Endodermal cell (in vitro differentiated cells): ENCODE data around the gene TAF5L. TPM values are rescaled to one million over a fixed set of nuclear protein-coding genes. Genes with fewer than 3 reads are reported as not detected.
"Not testable (repeated sequence)": the region's sequence is repeated elsewhere in the genome, so short reads cannot be mapped to it uniquely, and the experiment has no call there.

Experiments
- DNase-seq: peaks from one replicate; pipeline ENCODE4 v3.0.0-alpha.2; 2017
- H3K27ac ChIP-seq: 2 replicates; pipeline ENCODE4 v1.5.1; 2013; ENCODE audit warnings: mild to moderate bottlenecking, low read depth, low read length, moderate library complexity
- H3K27me3 ChIP-seq: 2 replicates; pipeline ENCODE4 v1.6.1; 2013; ENCODE audit warnings: mild to moderate bottlenecking, low read length, moderate library complexity; ENCODE audit not compliant: insufficient read depth, control insufficient read depth, poor library complexity, severe bottlenecking
- H3K36me3 ChIP-seq: 2 replicates; pipeline ENCODE4 v1.7.0; 2013; ENCODE audit warnings: mild to moderate bottlenecking, low read length, moderate library complexity; ENCODE audit not compliant: control insufficient read depth, insufficient read depth
- H3K4me1 ChIP-seq: one replicate; pipeline ENCODE4 v1.7.0; 2013; ENCODE audit warnings: low read length; ENCODE audit not compliant: control insufficient read depth, insufficient read depth
- H3K4me3 ChIP-seq: 2 replicates; pipeline ENCODE4 v1.5.1; 2013; ENCODE audit warnings: mild to moderate bottlenecking, low read length, moderate library complexity
- H3K9ac ChIP-seq: 2 replicates; pipeline ENCODE4 v1.6.1; 2013; ENCODE audit warnings: mild to moderate bottlenecking, low read length, moderate library complexity; ENCODE audit not compliant: poor library complexity, severe bottlenecking; ENCODE audit errors: extremely low read depth
- H3K9me3 ChIP-seq: 2 replicates; pipeline ENCODE4 v1.6.1; 2013; ENCODE audit warnings: mild to moderate bottlenecking, low read length, moderate library complexity; ENCODE audit not compliant: control insufficient read depth
- H3K27ac Mint-ChIP-seq: 2 replicates; pipeline ENCODE4 v1.8.0; 2020; ENCODE audit warnings: mixed read lengths
- H3K27me3 Mint-ChIP-seq: 2 replicates; pipeline ENCODE4 v1.8.0; 2021; ENCODE audit warnings: mild to moderate bottlenecking, mixed read lengths; ENCODE audit not compliant: insufficient read depth
- H3K36me3 Mint-ChIP-seq: 2 replicates; pipeline ENCODE4 v1.8.0; 2020; ENCODE audit warnings: low read depth, mixed read lengths
- H3K4me1 Mint-ChIP-seq: 2 replicates; pipeline ENCODE4 v1.8.0; 2020; ENCODE audit warnings: mixed read lengths
- H3K4me3 Mint-ChIP-seq: 2 replicates; pipeline ENCODE4 v1.8.0; 2020; ENCODE audit warnings: mild to moderate bottlenecking, moderate library complexity, mixed read lengths
- H3K9me3 Mint-ChIP-seq: 2 replicates; pipeline ENCODE4 v1.8.0; 2020; ENCODE audit warnings: mild to moderate bottlenecking, mixed read lengths
- WGBS, 2 experiments: methylation state at CpG; one replicate each; pipeline versions ENCODE4 v1.1.5 to v1.1.7; 2013; ENCODE audit warnings: missing lambda C conversion rate in 2 of 2, mixed read lengths in 1 of 2; ENCODE audit not compliant: insufficient coverage in 1 of 2, insufficient read length in 1 of 2; 5-methylcytosine and 5-hydroxymethylcytosine counted together
- total RNA-seq, 2 donors: library from RNA; stranded (reverse); fragmentation: NEBNext Ultra II Directional in 1 of 2; extraction: Animal tissue kit (Norgen Biotek cat#: 25700) in 1 of 2; gene quantifications; 2 replicates in 1 of 2; 3 replicates in 1 of 2; pipeline ENCODE4 v1.2.1, GENCODE V29; 2021
- TF ChIP-seq, protein P1 (sequence below): fragments of 200-600 bp; sonication (generic); conservative IDR thresholded peaks from 2 replicates; pipeline ENCODE4 v1.5.0; 2021; ENCODE audit warnings: antibody characterized with exemption, mild to moderate bottlenecking

TAF5L gene
- total RNA-seq, 2 donors from 2014 or later: 13.1 to 17.7 TPM

DNA sequence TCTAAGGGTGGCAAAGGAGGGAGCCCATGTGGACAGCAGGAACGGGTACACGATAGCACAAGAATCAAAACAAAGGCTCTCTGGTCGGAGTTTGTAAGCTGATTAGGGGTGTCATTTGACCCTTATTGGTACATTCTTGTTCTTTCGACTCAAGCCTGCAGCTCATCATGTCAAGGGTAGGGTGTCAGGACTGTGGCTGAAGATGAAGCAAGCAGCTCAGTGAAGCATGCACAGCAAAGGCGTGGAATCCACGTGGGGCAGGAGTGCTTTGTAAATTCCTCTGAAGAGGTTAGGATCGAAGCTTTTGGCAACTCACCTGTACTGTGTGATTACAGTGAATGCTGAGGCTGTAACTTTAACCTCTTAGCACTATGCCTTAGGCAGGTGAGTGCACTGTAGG, 62.7 kb downstream of the TAF5L start:
- DNase-seq: peak; percentile 70
- Mint-ChIP-seq H3K27me3 (no peaks in the 10 kb centered on the region), H3K9me3 (no peaks in the 10 kb centered on the region), H3K36me3 (no peaks in the 10 kb centered on the region), H3K4me3 (peak overlapping the region; percentile 4), H3K27ac (peak overlapping the region; percentile 81), H3K4me1 (peaks cover 8% of the 10 kb centered on the region)
- H3K36me3 ChIP-seq: no peaks in the 10 kb centered on the region
- TF ChIP-seq, protein P1, sequence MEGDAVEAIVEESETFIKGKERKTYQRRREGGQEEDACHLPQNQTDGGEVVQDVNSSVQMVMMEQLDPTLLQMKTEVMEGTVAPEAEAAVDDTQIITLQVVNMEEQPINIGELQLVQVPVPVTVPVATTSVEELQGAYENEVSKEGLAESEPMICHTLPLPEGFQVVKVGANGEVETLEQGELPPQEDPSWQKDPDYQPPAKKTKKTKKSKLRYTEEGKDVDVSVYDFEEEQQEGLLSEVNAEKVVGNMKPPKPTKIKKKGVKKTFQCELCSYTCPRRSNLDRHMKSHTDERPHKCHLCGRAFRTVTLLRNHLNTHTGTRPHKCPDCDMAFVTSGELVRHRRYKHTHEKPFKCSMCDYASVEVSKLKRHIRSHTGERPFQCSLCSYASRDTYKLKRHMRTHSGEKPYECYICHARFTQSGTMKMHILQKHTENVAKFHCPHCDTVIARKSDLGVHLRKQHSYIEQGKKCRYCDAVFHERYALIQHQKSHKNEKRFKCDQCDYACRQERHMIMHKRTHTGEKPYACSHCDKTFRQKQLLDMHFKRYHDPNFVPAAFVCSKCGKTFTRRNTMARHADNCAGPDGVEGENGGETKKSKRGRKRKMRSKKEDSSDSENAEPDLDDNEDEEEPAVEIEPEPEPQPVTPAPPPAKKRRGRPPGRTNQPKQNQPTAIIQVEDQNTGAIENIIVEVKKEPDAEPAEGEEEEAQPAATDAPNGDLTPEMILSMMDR: no peak
- H3K27me3 ChIP-seq: no peaks in the 10 kb centered on the region
- no peaks in the 10 kb centered on the region for H3K4me1 ChIP-seq
- 26 to 34% methylated on average over 5 to 7 of the region's 7 CpGs for WGBS, 2 experiments
- no peaks in the 10 kb centered on the region for H3K9me3 ChIP-seq
- H3K4me3 ChIP-seq: no peak overlapping the region
- no peak overlapping the region for H3K27ac ChIP-seq
- H3K9ac ChIP-seq: no peak overlapping the region

DNA sequence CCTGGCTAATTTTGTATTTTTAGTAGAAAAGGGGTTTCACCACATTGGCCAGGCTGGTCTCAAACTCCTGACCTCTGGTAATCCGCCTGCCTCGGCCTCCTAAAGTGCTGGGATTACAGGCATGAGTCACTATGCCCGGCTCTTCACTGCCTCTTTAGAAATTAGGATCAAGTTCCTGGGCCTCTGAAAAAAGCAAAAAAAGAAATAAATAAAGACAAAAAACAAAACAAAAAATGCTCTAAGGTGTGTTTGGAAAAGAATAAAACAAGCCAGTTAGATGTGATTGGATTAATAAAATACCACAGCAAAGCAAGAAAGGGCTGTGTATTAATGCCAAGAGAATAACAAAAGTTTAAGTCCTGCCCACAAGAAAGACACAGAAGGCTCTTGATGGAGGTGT, 63.2 kb downstream of the TAF5L start:
- Mint-ChIP-seq H3K9me3 (no peaks in the 10 kb centered on the region), H3K27me3 (no peaks in the 10 kb centered on the region), H3K27ac (peak overlapping the region; percentile 81), H3K4me1 (peaks cover 8% of the 10 kb centered on the region), H3K36me3 (no peaks in the 10 kb centered on the region), H3K4me3 (peak overlapping the region; percentile 4)
- Histone ChIP-seq H3K9me3 (no peaks in the 10 kb centered on the region), H3K9ac (no peak overlapping the region), H3K27ac (no peak overlapping the region), H3K36me3 (no peaks in the 10 kb centered on the region), H3K27me3 (no peaks in the 10 kb centered on the region), H3K4me3 (no peak overlapping the region), H3K4me1 (no peaks in the 10 kb centered on the region)
- DNase-seq: no peak
- WGBS, 2 experiments: 57 to 60% methylated on average over 3 of the region's 3 CpGs
- TF ChIP-seq, protein P1: no peak

DNA sequence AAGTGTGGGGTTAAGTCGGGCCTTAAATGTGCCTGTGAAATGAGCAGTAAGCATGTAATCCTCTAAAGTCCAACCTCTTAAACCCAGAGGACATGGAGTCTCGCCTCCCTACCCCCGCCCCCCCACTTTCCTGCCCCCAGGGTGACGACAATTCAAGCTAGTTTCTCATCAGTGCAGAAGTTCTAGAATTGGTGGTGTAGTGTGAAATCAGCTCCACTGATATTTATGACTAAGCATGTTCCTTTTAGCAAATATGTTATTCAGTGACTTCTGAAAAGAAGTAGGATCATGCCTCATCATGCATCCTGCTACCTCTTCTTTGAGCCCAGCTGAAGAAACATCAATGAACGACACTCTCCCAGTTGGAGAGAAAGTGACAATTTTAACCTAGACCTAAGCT, 64.8 kb downstream of the TAF5L start:
- DNase-seq: no peak
- H3K9me3 ChIP-seq: no peaks in the 10 kb centered on the region
- H3K27ac ChIP-seq: no peak overlapping the region
- peaks cover 20% of the 10 kb centered on the region for H3K4me1 Mint-ChIP-seq
- no peak overlapping the region for H3K9ac ChIP-seq
- no peaks in the 10 kb centered on the region for H3K9me3 Mint-ChIP-seq
- TF ChIP-seq, protein P1: no peak
- H3K27me3 Mint-ChIP-seq: no peaks in the 10 kb centered on the region
- no peaks in the 10 kb centered on the region for H3K36me3 Mint-ChIP-seq
- H3K4me3 ChIP-seq: no peak overlapping the region
- H3K27ac Mint-ChIP-seq: no peak overlapping the region
- no peaks in the 10 kb centered on the region for H3K4me1 ChIP-seq
- no peaks in the 10 kb centered on the region for H3K36me3 ChIP-seq
- H3K4me3 Mint-ChIP-seq: no peak overlapping the region
- 83 to 93% methylated on average over 1 to 5 of the region's 5 CpGs for WGBS, 2 experiments
- no peaks in the 10 kb centered on the region for H3K27me3 ChIP-seq

DNA sequence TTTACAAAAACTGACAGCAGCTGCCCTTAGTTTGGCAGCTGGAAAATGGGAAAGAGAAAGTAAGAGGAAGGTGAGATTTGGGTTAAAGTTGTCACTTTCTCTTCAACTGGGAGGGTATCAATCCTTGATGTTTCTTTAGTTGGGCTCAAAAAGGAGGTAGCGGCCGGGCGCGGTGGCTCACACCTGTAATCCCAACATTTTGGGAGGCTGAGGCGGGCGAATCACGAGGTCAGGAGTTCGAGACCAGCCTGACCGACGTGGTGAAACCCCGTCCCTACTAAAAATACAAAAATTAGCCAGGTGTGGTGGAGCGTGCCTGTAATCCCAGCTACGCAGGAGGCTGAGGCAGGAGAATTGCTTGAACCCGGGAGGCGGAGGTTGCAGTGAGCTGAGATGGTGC, 65.8 kb downstream of the TAF5L start:
- H3K9me3 ChIP-seq, H3K4me3 Mint-ChIP-seq, H3K27me3 Mint-ChIP-seq, DNase-seq, H3K27me3 ChIP-seq, H3K36me3 ChIP-seq, H3K27ac Mint-ChIP-seq, H3K9ac ChIP-seq, H3K36me3 Mint-ChIP-seq, H3K4me3 ChIP-seq, H3K27ac ChIP-seq, H3K4me1 ChIP-seq, H3K9me3 Mint-ChIP-seq: not testable (repeated sequence)
- 93 to 98% methylated on average over 10 to 15 of the region's 15 CpGs for WGBS, 2 experiments
- peaks cover 23% of the 10 kb centered on the region for H3K4me1 Mint-ChIP-seq

DNA sequence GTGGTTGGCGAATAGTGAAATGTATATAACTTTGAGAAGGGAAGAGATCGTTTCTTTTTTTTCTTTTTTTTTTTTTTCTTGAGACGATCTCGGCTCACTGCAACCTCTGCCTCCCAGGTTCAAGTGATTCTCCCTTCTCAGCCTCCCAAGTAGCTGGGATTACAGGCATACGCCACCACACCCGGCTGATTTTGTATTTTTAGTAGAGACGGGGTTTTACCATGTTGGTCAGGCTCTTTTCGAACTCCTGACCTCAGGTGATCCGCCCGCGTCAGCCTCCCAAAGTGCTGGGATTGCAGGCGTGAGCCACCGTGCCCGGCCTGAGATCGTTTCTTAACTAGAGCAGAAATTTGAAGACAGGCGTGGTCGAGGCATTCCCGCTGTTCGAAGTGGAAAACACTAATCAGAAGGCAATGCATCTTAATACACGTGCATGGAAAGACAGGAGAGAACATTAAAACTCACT, 66.6 kb downstream of the TAF5L start:
- peak overlapping the region; percentile 68 for H3K4me3 Mint-ChIP-seq
- H3K4me3 ChIP-seq: peak overlapping the region; percentile 81
- H3K9me3 ChIP-seq, H3K27me3 Mint-ChIP-seq, H3K36me3 ChIP-seq, DNase-seq, H3K27me3 ChIP-seq, H3K4me1 ChIP-seq, H3K27ac ChIP-seq, H3K9ac ChIP-seq, H3K36me3 Mint-ChIP-seq, H3K9me3 Mint-ChIP-seq, H3K27ac Mint-ChIP-seq: not testable (repeated sequence)
- 84 to 90% methylated on average over 15 to 18 of the region's 20 CpGs for WGBS, 2 experiments
- peaks cover 29% of the 10 kb centered on the region for H3K4me1 Mint-ChIP-seq
